Parathyroid adenoma (tissue), 2 donors: ENCODE measurements around the gene ITPKB.
"Not testable (repeated sequence)": the region's sequence is repeated elsewhere in the genome, so short reads cannot be mapped to it uniquely, and the experiment has no call there.

Source experiments
- H2AFZ ChIP-seq: fragments of 300-600 bp; sonication (generic); one replicate; pipeline ENCODE4 v1.7.0; 2017; ENCODE audit warnings: antibody characterized with exemption, mild to moderate bottlenecking
- H3K27ac ChIP-seq: fragments of 300-600 bp; sonication (generic); one replicate; pipeline ENCODE4 v1.7.0; 2017
- H3K27me3 ChIP-seq: fragments of 300-600 bp; sonication (generic); one replicate; pipeline ENCODE4 v1.7.0; 2017; ENCODE audit warnings: low read length; ENCODE audit not compliant: control insufficient read depth, insufficient read depth
- H3K36me3 ChIP-seq: fragments of 300-600 bp; sonication (generic); one replicate; pipeline ENCODE4 v1.7.0; 2017; ENCODE audit warnings: low read length; ENCODE audit not compliant: control insufficient read depth, insufficient read depth
- H3K4me1 ChIP-seq: fragments of 300-600 bp; sonication (generic); one replicate; pipeline ENCODE4 v1.7.0; 2017; ENCODE audit warnings: control low read depth
- H3K4me2 ChIP-seq: fragments of 300-600 bp; sonication (generic); one replicate; pipeline ENCODE4 v1.7.0; 2017; ENCODE audit warnings: low read length
- H3K4me3 ChIP-seq: fragments of 300-600 bp; sonication (generic); one replicate; pipeline ENCODE4 v1.7.0; 2017; ENCODE audit warnings: low read depth, low read length
- H3K79me2 ChIP-seq: fragments of 300-600 bp; sonication (generic); one replicate; pipeline ENCODE4 v1.7.0; 2017; ENCODE audit warnings: control low read depth
- H3K9ac ChIP-seq: fragments of 300-600 bp; sonication (generic); one replicate; pipeline ENCODE4 v1.7.0; 2017; ENCODE audit warnings: mild to moderate bottlenecking
- H3K9me3 ChIP-seq: fragments of 300-600 bp; sonication (generic); one replicate; pipeline ENCODE4 v1.7.0; 2017; ENCODE audit warnings: low read length; ENCODE audit not compliant: control insufficient read depth
- TF ChIP-seq, protein P1 (sequence below): fragments of 300-600 bp; sonication (generic); IDR thresholded peaks from one replicate; pipeline ENCODE4 v1.7.0; 2017; ENCODE audit warnings: antibody characterized with exemption, mild to moderate bottlenecking
- donor health status: primary hyperparathyroidism.

ITPKB gene

DNA sequence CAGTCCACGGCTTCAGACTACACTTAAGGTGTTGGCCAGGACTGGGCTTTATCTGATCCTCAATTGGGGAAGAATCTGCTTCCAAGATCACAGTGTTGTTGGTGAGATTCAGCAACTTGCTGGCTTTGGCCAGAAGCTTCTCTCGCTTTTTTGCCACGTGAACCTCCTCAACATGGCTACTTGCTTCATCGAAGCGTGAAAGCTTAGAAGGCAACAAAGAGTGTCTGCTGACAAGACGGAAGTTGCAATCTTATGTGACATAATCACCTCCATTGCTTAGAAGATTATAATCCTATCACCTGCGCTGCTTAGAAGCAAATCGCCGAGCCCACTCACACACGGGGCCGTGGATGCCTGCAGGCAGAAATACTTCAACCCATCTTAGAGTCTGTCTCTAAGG is 10.4 kb upstream of the ITPKB start:
- H3K79me2 ChIP-seq: no peaks in the 10 kb centered on the region
- no peak overlapping the region for H3K9ac ChIP-seq
- H3K9me3 ChIP-seq: no peaks in the 10 kb centered on the region
- H2AFZ ChIP-seq: peak overlapping the region; percentile 62
- H3K4me1 ChIP-seq: no peaks in the 10 kb centered on the region
- H3K27ac ChIP-seq: no peak overlapping the region
- TF ChIP-seq, protein P1, sequence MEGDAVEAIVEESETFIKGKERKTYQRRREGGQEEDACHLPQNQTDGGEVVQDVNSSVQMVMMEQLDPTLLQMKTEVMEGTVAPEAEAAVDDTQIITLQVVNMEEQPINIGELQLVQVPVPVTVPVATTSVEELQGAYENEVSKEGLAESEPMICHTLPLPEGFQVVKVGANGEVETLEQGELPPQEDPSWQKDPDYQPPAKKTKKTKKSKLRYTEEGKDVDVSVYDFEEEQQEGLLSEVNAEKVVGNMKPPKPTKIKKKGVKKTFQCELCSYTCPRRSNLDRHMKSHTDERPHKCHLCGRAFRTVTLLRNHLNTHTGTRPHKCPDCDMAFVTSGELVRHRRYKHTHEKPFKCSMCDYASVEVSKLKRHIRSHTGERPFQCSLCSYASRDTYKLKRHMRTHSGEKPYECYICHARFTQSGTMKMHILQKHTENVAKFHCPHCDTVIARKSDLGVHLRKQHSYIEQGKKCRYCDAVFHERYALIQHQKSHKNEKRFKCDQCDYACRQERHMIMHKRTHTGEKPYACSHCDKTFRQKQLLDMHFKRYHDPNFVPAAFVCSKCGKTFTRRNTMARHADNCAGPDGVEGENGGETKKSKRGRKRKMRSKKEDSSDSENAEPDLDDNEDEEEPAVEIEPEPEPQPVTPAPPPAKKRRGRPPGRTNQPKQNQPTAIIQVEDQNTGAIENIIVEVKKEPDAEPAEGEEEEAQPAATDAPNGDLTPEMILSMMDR: no peak
- no peaks in the 10 kb centered on the region for H3K36me3 ChIP-seq
- no peaks in the 10 kb centered on the region for H3K27me3 ChIP-seq
- peak overlapping the region; percentile 47 for H3K4me2 ChIP-seq
- no peak overlapping the region for H3K4me3 ChIP-seq

DNA sequence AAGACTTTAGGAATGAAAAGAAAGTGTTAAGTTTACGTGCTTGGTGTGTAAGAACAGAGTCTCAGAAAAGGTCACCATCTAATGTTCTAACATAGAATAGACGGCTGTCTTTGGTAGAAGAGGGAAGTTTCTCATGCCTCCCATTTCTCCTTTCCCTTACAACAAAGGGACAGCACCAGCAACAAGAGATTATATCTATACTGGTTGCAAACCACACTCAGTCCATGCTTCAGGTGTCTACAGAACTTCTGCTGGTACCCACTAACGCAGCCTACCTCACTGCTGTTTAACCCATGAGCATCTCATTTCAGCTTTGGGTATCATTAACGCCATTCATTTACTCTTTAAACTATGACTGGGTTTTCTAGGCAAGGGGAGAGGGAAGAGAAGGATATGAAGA is 9.2 kb upstream of the ITPKB start:
- Histone ChIP-seq H2AFZ (no peak overlapping the region), H3K9me3 (no peaks in the 10 kb centered on the region), H3K79me2 (no peaks in the 10 kb centered on the region), H3K4me1 (no peaks in the 10 kb centered on the region), H3K9ac (no peak overlapping the region), H3K36me3 (no peaks in the 10 kb centered on the region), H3K4me3 (no peak overlapping the region), H3K27ac (no peak overlapping the region), H3K4me2 (no peak overlapping the region), H3K27me3 (no peaks in the 10 kb centered on the region)
- TF ChIP-seq, protein P1: no peak

DNA sequence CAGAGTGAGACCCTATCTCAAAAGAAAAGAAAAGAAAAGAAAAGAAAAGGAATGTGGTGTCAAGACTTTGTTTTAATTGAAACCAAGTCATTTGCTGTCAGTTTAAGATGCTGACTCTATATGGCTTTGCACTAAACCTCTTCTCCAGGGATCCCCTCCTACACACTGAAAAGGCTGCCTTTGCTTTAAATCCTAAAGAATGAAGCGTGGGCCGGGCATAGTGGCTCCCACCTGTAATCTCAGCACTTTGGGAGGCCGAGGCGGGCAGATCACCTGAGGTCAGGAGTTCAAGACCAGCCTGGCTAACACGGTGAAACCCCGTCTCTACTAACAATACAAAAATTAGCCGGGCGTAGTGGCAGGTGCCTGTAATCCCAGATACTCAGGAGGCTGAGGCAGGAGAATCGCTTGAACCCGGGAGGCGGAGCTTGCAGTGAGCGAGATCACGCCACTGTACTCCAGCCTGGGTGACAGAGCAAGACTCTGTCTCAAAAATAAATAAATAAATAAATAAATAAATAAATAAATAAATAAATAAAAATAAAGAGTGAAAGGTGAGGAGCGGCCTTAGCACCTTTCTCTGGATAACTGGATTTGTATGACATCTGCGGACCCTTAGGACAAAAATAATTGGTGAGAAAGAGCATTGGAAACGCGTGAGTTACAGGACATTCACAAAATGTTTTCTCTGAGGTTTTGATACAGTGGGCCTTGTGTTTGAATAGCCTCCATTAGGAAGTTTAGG is 8.6 kb upstream of the ITPKB start:
- not testable (repeated sequence) for H3K4me1 ChIP-seq

DNA sequence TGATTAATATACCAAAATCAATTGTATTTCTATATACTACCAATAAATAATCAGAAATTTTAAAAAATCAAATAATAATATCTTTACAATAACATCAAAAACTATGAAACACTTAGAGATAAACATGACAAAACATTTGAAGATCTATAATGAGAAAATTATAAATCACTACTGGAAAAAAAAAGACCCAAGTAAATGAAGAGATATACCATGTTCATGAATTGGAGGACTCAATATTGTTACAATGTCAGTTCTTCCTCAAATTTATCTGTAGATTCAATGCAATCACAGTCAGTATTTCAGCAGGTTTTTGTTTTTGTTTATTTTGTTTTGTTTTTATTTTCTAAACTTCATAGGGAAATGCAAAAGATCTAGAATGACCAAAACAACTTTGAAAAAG is 4.2 kb upstream of the ITPKB start:
- Histone ChIP-seq H3K9ac (no peak overlapping the region), H3K4me1 (no peaks in the 10 kb centered on the region), H3K36me3 (no peaks in the 10 kb centered on the region), H3K79me2 (no peaks in the 10 kb centered on the region), H3K27me3 (no peaks in the 10 kb centered on the region), H3K27ac (no peak overlapping the region), H3K4me3 (no peak overlapping the region), H2AFZ (no peak overlapping the region), H3K4me2 (no peak overlapping the region), H3K9me3 (no peaks in the 10 kb centered on the region)
- TF ChIP-seq, protein P1: no peak

More for the DNA sequence above, 8.6 kb upstream of the ITPKB start:
- not testable (repeated sequence) for H3K4me3 ChIP-seq, H3K9ac ChIP-seq, H3K27me3 ChIP-seq, H3K36me3 ChIP-seq, H3K79me2 ChIP-seq, H3K4me2 ChIP-seq, H3K27ac ChIP-seq, H3K9me3 ChIP-seq, H2AFZ ChIP-seq

DNA sequence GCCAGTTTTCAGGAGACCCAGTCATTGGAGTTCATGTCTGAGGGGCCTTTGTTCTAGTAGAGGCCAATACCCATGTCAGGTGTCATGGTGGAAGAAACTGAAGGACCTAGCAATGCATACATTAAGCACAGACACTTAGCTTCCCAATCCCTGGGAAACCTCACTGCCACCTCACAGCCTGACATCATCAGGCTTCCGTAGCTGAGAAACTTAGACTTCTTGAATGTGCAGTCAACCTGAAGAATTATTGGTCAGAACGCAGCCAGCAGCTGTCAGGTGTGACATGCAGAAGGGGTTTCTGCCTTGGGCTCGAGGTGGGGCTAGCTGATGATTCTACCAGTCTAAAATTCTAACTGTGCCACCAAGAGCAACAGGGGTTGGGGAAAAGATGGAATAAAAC is 1.9 kb upstream of the ITPKB start:
- no peak overlapping the region for H3K9ac ChIP-seq
- TF ChIP-seq, protein P1: no peak
- no peaks in the 10 kb centered on the region for H3K27me3 ChIP-seq
- no peaks in the 10 kb centered on the region for H3K36me3 ChIP-seq
- no peak overlapping the region for H3K27ac ChIP-seq
- no peaks in the 10 kb centered on the region for H3K4me1 ChIP-seq
- no peaks in the 10 kb centered on the region for H3K79me2 ChIP-seq
- no peak overlapping the region for H3K4me2 ChIP-seq
- H3K4me3 ChIP-seq: no peak overlapping the region
- no peaks in the 10 kb centered on the region for H3K9me3 ChIP-seq
- no peak overlapping the region for H2AFZ ChIP-seq
